ENCODE results near the gene PSMB9. TPM values are rescaled to one million over a fixed set of nuclear protein-coding genes. Genes with fewer than 3 reads are reported as not detected.

The PSMB9 gene
- total and polyA plus RNA-seq, 2 donors (not counting 1 experiment from before 2014, with no cell fraction given) = 181 to 242 TPM

DNA sequence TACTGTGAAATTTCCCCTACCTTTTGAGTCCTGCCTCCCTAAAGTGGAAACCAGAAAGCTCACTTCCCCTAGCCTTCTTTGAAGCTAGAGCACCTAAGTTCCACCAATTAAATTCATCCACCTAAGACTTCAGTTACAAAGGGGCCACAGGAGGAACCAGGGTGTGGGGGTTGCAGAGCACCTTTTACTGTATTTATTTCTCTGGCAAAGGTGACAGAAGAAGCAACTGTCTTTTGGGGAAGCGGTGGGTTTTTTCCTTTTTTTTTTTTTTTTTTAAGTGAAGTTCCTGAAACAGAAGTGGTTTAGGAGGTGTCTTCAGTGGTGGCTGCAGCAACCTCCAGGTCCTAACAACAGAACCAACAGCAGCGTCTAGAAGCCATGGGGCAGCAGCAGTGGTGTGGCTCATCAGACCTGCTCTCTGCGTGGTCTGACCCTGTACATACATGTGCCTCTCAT lies 13.1 kb downstream of the PSMB9 start:
- Histone ChIP-seq H3K79me2 (ENCODE audit: control insufficient read depth, insufficient read depth, low read length) (no peaks in the 10 kb centered on the region), H2AFZ (ENCODE audit: insufficient read depth, low read depth, low read length, poor library complexity, severe bottlenecking) (peak overlapping the region; percentile 57), H3K27me3 (replicated peaks in 1 of 4; ENCODE audit: control extremely low read depth in 1 of 4, control insufficient read depth in 3 of 4, insufficient read depth in 4 of 4, low read length in 3 of 4) (no peaks in the 10 kb centered on the region), H3K27ac (ENCODE audit: low read length in 2 of 2) (peak overlapping the region; percentile 31 to 74), H3K4me2 (replicated peaks; ENCODE audit: low read depth, low read length, poor library complexity, severe bottlenecking) (peak overlapping the region; percentile 63), H4K20me1 (ENCODE audit: control insufficient read depth, insufficient read depth, low read length, poor library complexity, severe bottlenecking) (no peaks in the 10 kb centered on the region), H3K9me3 (ENCODE audit: control extremely low read depth in 1 of 3, control insufficient read depth in 2 of 3, insufficient read depth in 1 of 3, low read length in 2 of 3) (peaks cover 0 to 3% (median 0%) of the 10 kb centered on the region in 3 donors), H3K9ac (ENCODE audit: low read length) (peak overlapping the region; percentile 14), H3K36me3 (replicated peaks in 1 of 2; ENCODE audit: control extremely low read depth in 1 of 2, control insufficient read depth in 1 of 2, extremely low read depth in 1 of 2, insufficient read depth in 2 of 2, low read length in 1 of 2) (peaks cover 3 to 4% of the 10 kb centered on the region in 2 experiments), H3K4me3 (ENCODE audit: control extremely low read depth in 1 of 5, extremely low read depth in 1 of 5, insufficient read depth in 1 of 5, low read depth in 2 of 5, low read length in 4 of 5) (peak overlapping the region in 1 of 5 experiments; percentile 29), H3K4me1 (ENCODE audit: control insufficient read depth in 2 of 2, insufficient read depth in 2 of 2, low read length in 2 of 2) (peaks cover 27 to 28% of the 10 kb centered on the region in 2 donors)
- Mint-ChIP-seq H3K27me3 (no peaks in the 10 kb centered on the region), H3K4me1 (peaks cover 33% of the 10 kb centered on the region), H3K27ac (peak overlapping the region; percentile 89), H3K4me3 (peak overlapping the region; percentile 68), H3K9me3 (ENCODE audit: insufficient read depth) (no peaks in the 10 kb centered on the region)
- TF ChIP-seq EZH2 (IDR thresholded peaks at IDR 0.05; ENCODE audit: borderline replicate concordance, insufficient read depth, low read depth, low read length, poor library complexity, severe bottlenecking) (no peak), CTCF (IDR thresholded peaks at IDR 0.05) (no peak)
- peak; percentile 67 for DNase-seq
- ChIA-PET POLR2A (interaction anchor here (0.7 to 2.8 kb wide), 8 partner anchors 8 to 118 kb away, joined by 4 to 37 read pairs (median 9); partner anchors contain the start of genes PSMB8, PSMB9, TAP1 and TAP2), CTCF (interaction anchor here (0.6 to 9.6 kb wide), 36 partner anchors 9 to 1657 kb away, joined by 3 to 249 read pairs (median 10); partner anchors contain the start of genes BRD2, HLA-DMA, HLA-DMB and HLA-DOB)
- WGBS (ENCODE audit: insufficient coverage) = 10% methylated on average over 2 of the region's 3 CpGs
- intact Hi-C loops (cut with micrococcal nuclease) = loop anchor here (5.0 kb wide), 1 partner anchor 50 kb away; the partner anchor contains the start of gene HLA-DOB
- ATAC-seq (ENCODE audit: low read depth) = peak; percentile 66
